IMR-90 (cell line): ENCODE measurements around the gene PLCH2. TPM values are rescaled to one million over a fixed set of nuclear protein-coding genes. Genes with fewer than 3 reads are reported as not detected.

ENCODE experiments used
- ATAC-seq: fragments of 200-7000 bp; cut with Tn5 transposase; 2 replicates; pipeline ENCODE4 v1.9.1; 2020; ENCODE audit warnings: low read depth, mild to moderate bottlenecking, moderate library complexity
- BruUV-seq: library from RNA; stranded (reverse); fragments of 400-500 nt; replicated peaks from 2 replicates; lab custom pipeline; 2021; lab: Mats Ljungman, UMichigan
- CTCF ChIA-PET: fragments of 300-600 bp; formaldehyde crosslinking; extraction: SDS; loops from one replicate; lab custom pipeline; 2021; ENCODE audit warnings: antibody characterized with exemption; lab: Yijun Ruan, JAX
- POLR2A ChIA-PET: fragments of 300-600 bp; sonication (Branson Sonifier 250); formaldehyde crosslinking; loops from one replicate; lab custom pipeline; 2022; ENCODE audit warnings: antibody characterized with exemption; ENCODE audit not compliant: unreplicated experiment; lab: Charles Lee
- DNase-seq: peaks from one replicate; pipeline ENCODE4 v3.0.0; 2013
- H2AFZ ChIP-seq: replicated peaks from 2 replicates; pipeline ENCODE3; 2013; ENCODE audit warnings: low read length, mild to moderate bottlenecking; ENCODE audit not compliant: poor library complexity
- H2AK5ac ChIP-seq: 2 replicates; pipeline ENCODE4 v1.6.1; 2013; ENCODE audit warnings: low read depth, low read length, inconsistent platforms
- H2AK9ac ChIP-seq: replicated peaks from 2 replicates; pipeline ENCODE3; 2013; ENCODE audit warnings: mild to moderate bottlenecking, low read depth, low read length, moderate library complexity; ENCODE audit not compliant: poor library complexity
- H2BK120ac ChIP-seq: 2 replicates; pipeline ENCODE4 v1.6.1; 2013; ENCODE audit warnings: low read depth, low read length, inconsistent platforms
- H2BK15ac ChIP-seq: 3 replicates; pipeline ENCODE4 v1.6.1; 2013; ENCODE audit warnings: low read depth, low read length, inconsistent platforms
- H2BK20ac ChIP-seq: 2 replicates; pipeline ENCODE4 v1.6.1; 2013; ENCODE audit warnings: low read depth, mild to moderate bottlenecking, inconsistent platforms, low read length, moderate library complexity
- H2BK5ac ChIP-seq: 2 replicates; pipeline ENCODE4 v1.6.1; 2013; ENCODE audit warnings: mild to moderate bottlenecking, low read depth, low read length, inconsistent platforms; ENCODE audit not compliant: poor library complexity, severe bottlenecking
- H3K14ac ChIP-seq: replicated peaks from 2 replicates; pipeline ENCODE4 v1.6.1; 2013; ENCODE audit warnings: low read depth, low read length, inconsistent platforms
- H3K18ac ChIP-seq: 2 replicates; pipeline ENCODE4 v1.6.1; 2013; ENCODE audit warnings: low read depth, low read length, control low read depth
- H3K23ac ChIP-seq: 2 replicates; pipeline ENCODE4 v1.6.1; 2013; ENCODE audit warnings: low read depth, low read length, inconsistent platforms
- H3K27ac ChIP-seq: 2 replicates; pipeline ENCODE4 v1.5.1; 2013; ENCODE audit warnings: mild to moderate bottlenecking, control low read depth, low read length; ENCODE audit not compliant: insufficient read depth
- H3K27me3 ChIP-seq: 2 replicates; pipeline ENCODE4 v1.6.1; 2013; ENCODE audit warnings: low read length; ENCODE audit not compliant: control insufficient read depth, insufficient read depth
- H3K36me3 ChIP-seq: 2 replicates; pipeline ENCODE4 v1.6.1; 2013; ENCODE audit warnings: low read length, mixed read lengths; ENCODE audit not compliant: control insufficient read depth, insufficient read depth
- H3K4ac ChIP-seq: 2 replicates; pipeline ENCODE4 v1.6.1; 2013; ENCODE audit warnings: low read depth, low read length, inconsistent platforms
- H3K4me1 ChIP-seq: 2 replicates; pipeline ENCODE4 v1.6.1; 2013; ENCODE audit warnings: low read length, mixed read lengths; ENCODE audit not compliant: control insufficient read depth, insufficient read depth
- H3K4me2 ChIP-seq: 2 replicates; pipeline ENCODE4 v1.6.1; 2013; ENCODE audit warnings: low read depth, mild to moderate bottlenecking, control low read depth, low read length, moderate library complexity
- H3K4me3 ChIP-seq: 2 replicates; pipeline ENCODE4 v1.5.1; 2013; ENCODE audit warnings: low read depth, mild to moderate bottlenecking, control low read depth, low read length, moderate library complexity; ENCODE audit not compliant: insufficient read depth
- H3K56ac ChIP-seq: 2 replicates; pipeline ENCODE4 v1.6.1; 2013; ENCODE audit warnings: low read length, inconsistent platforms; ENCODE audit not compliant: insufficient read depth; ENCODE audit errors: extremely low read depth
- H3K79me1 ChIP-seq, 2 experiments: 2 replicates each; pipeline ENCODE4 v1.6.1; 2013; ENCODE audit warnings: low read length in 2 of 2, inconsistent platforms in 1 of 2, low read depth in 1 of 2
- H3K9ac ChIP-seq: 2 replicates; pipeline ENCODE4 v1.6.1; 2013; ENCODE audit warnings: low read depth, low read length, control low read depth
- H3K9me1 ChIP-seq: 2 replicates; pipeline ENCODE4 v1.6.1; 2013; ENCODE audit warnings: low read length, inconsistent platforms; ENCODE audit not compliant: insufficient read depth
- H3K9me3 ChIP-seq: 2 replicates; pipeline ENCODE4 v1.6.1; 2013; ENCODE audit warnings: low read length; ENCODE audit not compliant: control insufficient read depth, insufficient read depth
- H4K20me1 ChIP-seq: 2 replicates; pipeline ENCODE4 v1.6.1; 2013; ENCODE audit warnings: low read length, inconsistent platforms; ENCODE audit not compliant: insufficient read depth
- H4K5ac ChIP-seq: 2 replicates; pipeline ENCODE4 v1.6.1; 2013; ENCODE audit warnings: mild to moderate bottlenecking, low read depth, low read length, control low read depth
- H4K8ac ChIP-seq, 2 experiments: 2 replicates each; pipeline ENCODE4 v1.6.1; 2013; ENCODE audit warnings: low read depth in 2 of 2, low read length in 2 of 2, control low read depth in 1 of 2, inconsistent platforms in 1 of 2
- H4K91ac ChIP-seq: 2 replicates; pipeline ENCODE4 v1.6.1; 2013; ENCODE audit warnings: low read depth, low read length, inconsistent platforms; ENCODE audit not compliant: insufficient read depth
- CEBPB ChIP-seq: IDR thresholded peaks from 2 replicates; pipeline ENCODE4 v1.6.1; 2012; ENCODE audit warnings: low read depth, low read length, improper control_type of control experiment
- CHD1 ChIP-seq: IDR thresholded peaks from 2 replicates; pipeline ENCODE4 v1.6.1; 2012; ENCODE audit warnings: low read depth, low read length, improper control_type of control experiment
- CTCF ChIP-seq: conservative IDR thresholded peaks from 2 replicates; pipeline ENCODE4 v1.5.1; 2012; ENCODE audit warnings: mild to moderate bottlenecking, low read depth, low read length, improper control_type of control experiment
- ELK1 ChIP-seq: fragments of 150-350 bp; IDR thresholded peaks from 2 replicates; pipeline ENCODE4 v1.6.1; 2016; ENCODE audit warnings: low read depth, mild to moderate bottlenecking, low read length, moderate library complexity, borderline replicate concordance
- FOS ChIP-seq: fragments of 150-350 bp; IDR thresholded peaks from 2 replicates; pipeline ENCODE4 v1.6.1; 2016; ENCODE audit warnings: low read depth, low read length
- MAFK ChIP-seq: IDR thresholded peaks from 2 replicates; pipeline ENCODE4 v1.6.1; 2012; ENCODE audit warnings: low read depth, low read length, improper control_type of control experiment
- MAZ ChIP-seq: IDR thresholded peaks from 2 replicates; pipeline ENCODE4 v1.6.1; 2012; ENCODE audit warnings: low read depth, mild to moderate bottlenecking, low read length, improper control_type of control experiment, moderate library complexity, borderline replicate concordance
- MXI1 ChIP-seq: IDR thresholded peaks from 2 replicates; pipeline ENCODE4 v1.6.1; 2012; ENCODE audit warnings: low read depth, mild to moderate bottlenecking, low read length, moderate library complexity, borderline replicate concordance
- NFE2L2 ChIP-seq: fragments of 150-350 bp; IDR thresholded peaks from 2 replicates; pipeline ENCODE4 v1.6.1; 2016; ENCODE audit warnings: low read depth, mild to moderate bottlenecking, low read length
- POLR2A ChIP-seq: IDR thresholded peaks from 2 replicates; pipeline ENCODE4 v1.6.1; 2012; ENCODE audit warnings: mild to moderate bottlenecking, low read depth, low read length
- RAD21 ChIP-seq: IDR thresholded peaks from 2 replicates; pipeline ENCODE4 v1.6.1; 2012; ENCODE audit warnings: low read length, improper control_type of control experiment
- RFX5 ChIP-seq: IDR thresholded peaks from 2 replicates; pipeline ENCODE4 v1.8.0; 2012; ENCODE audit warnings: low read depth, mild to moderate bottlenecking, low read length, moderate library complexity
- SMC3 ChIP-seq: fragments of 150-350 bp; IDR thresholded peaks from 2 replicates; pipeline ENCODE4 v1.6.1; 2016; ENCODE audit warnings: low read depth, mild to moderate bottlenecking, antibody characterized with exemption, low read length, moderate library complexity
- WGBS, 2 experiments: methylation state at CpG; one replicate each; pipeline versions ENCODE4 v1.1.5 to v1.1.7; 2013; ENCODE audit warnings: missing lambda C conversion rate in 2 of 2; ENCODE audit not compliant: insufficient read length in 1 of 2; ENCODE audit errors: extremely low coverage in 2 of 2; 5-methylcytosine and 5-hydroxymethylcytosine counted together
- dilution Hi-C: fragments of 300-500 bp; cut with HindIII; formaldehyde crosslinking; loops from one replicate; pipeline ENCODE4 v1.14.3; 2018; ENCODE audit warnings: low sequenced_read_pairs; ENCODE audit not compliant: unreplicated experiment
- in situ Hi-C: fragments of 300-500 bp; cut with MboI; formaldehyde crosslinking; loops from 3 replicates; pipeline ENCODE4 v1.14.3; 2019; ENCODE audit warnings: low sequenced_read_pairs, inconsistent platforms, mixed read lengths
- intact Hi-C: fragments of 100-400 bp; cut with micrococcal nuclease; formaldehyde crosslinking; loops from 2 replicates; pipeline ENCODE4 v1.10.0; 2022
- polyA plus RNA-seq, 3 experiments: library from polyadenylated mRNA; depleted of rRNA; stranded (reverse); fragments of >200 nt; gene quantifications; 2 replicates each; pipeline ENCODE4 v1.2.3, GENCODE V29; 2012; ENCODE audit warnings: low replicate concordance in 1 of 3
- total RNA-seq: library from RNA; depleted of rRNA; stranded (reverse); fragments of >200 nt; gene quantifications from 2 replicates; pipeline ENCODE4 v1.2.3, GENCODE V29; 2012
- TF ChIP-seq, protein P1 (sequence below): fragments of 150-350 bp; IDR thresholded peaks from 2 replicates; pipeline ENCODE4 v1.6.1; 2017; ENCODE audit warnings: mild to moderate bottlenecking, antibody characterized with exemption, low read length, low read depth

Gene PLCH2
- total and polyA plus RNA-seq, 2 of the 4 experiments (the other 2 are of a cell fraction), result 0.18 to 1.9 TPM

- no peak overlapping the region for H2BK15ac ChIP-seq
- H3K9ac ChIP-seq, result no peak overlapping the region
- CTCF ChIA-PET, result interaction anchor here (1.1 kb wide), 1 partner anchor 9 kb away, joined by 3 read pairs; no protein-coding TSS in a partner anchor
These were observed 4.3 kb downstream of the PLCH2 start for GRCh38 chr1:2480236-2480985.

More at GRCh38 chr1:2480236-2480985, 4.3 kb downstream of the PLCH2 start:
- TF ChIP-seq RFX5, result no peak
- no peak for TF ChIP-seq SMC3
- no peak for TF ChIP-seq MAFK
- TF ChIP-seq RAD21, result no peak
- no peak for TF ChIP-seq FOS
- no peak for TF ChIP-seq ELK1
- TF ChIP-seq NFE2L2, result no peak
- TF ChIP-seq CEBPB, result no peak
- TF ChIP-seq, protein P1, sequence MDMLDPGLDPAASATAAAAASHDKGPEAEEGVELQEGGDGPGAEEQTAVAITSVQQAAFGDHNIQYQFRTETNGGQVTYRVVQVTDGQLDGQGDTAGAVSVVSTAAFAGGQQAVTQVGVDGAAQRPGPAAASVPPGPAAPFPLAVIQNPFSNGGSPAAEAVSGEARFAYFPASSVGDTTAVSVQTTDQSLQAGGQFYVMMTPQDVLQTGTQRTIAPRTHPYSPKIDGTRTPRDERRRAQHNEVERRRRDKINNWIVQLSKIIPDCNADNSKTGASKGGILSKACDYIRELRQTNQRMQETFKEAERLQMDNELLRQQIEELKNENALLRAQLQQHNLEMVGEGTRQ, result no peak
- TF ChIP-seq POLR2A, result no peak
- TF ChIP-seq MAZ, result no peak
- TF ChIP-seq MXI1, result no peak
- TF ChIP-seq CTCF, result no peak
- TF ChIP-seq CHD1, result no peak
- DNase-seq (no peak), ATAC-seq (no peak)
- BruUV-seq, result no TSS peak
- Histone ChIP-seq H3K23ac (no peak overlapping the region), H3K27ac (no peak overlapping the region), H3K4me3 (no peak overlapping the region), H3K9me3 (no peaks in the 10 kb centered on the region), H3K4me1 (no peaks in the 10 kb centered on the region), H3K4ac (no peak overlapping the region), H3K27me3 (peaks cover 14% of the 10 kb centered on the region), H2AK5ac (no peak overlapping the region), H2BK5ac (no peak overlapping the region), H3K18ac (no peak overlapping the region), H4K8ac (no peak overlapping the region), H3K36me3 (no peaks in the 10 kb centered on the region), H3K79me1 (no peaks in the 10 kb centered on the region), H4K91ac (no peak overlapping the region), H3K56ac (no peak overlapping the region), H2AK9ac (no peak overlapping the region), H2AFZ (no peak overlapping the region), H3K4me2 (no peak overlapping the region), H2BK20ac (no peak overlapping the region), H3K14ac (no peak overlapping the region), H2BK120ac (no peak overlapping the region), H4K20me1 (no peaks in the 10 kb centered on the region), H3K9me1 (no peaks in the 10 kb centered on the region), H4K5ac (no peak overlapping the region)
- intact Hi-C loops, result no loop called here
- POLR2A ChIA-PET, result no interaction called here
- dilution Hi-C loops, result no loop called here
- WGBS, 2 experiments, result 47% methylated on average over 8 of the region's 18 CpGs; no CpG with 5 or more reads in 1 of the 2 experiments
- in situ Hi-C loops, result no loop called here
